DMS153 treated with DMSO at 0.1 percent for 48 hours (cell line): ENCODE measurements around the gene SLC35F4.
"Not testable (repeated sequence)": the region's sequence is repeated elsewhere in the genome, so short reads cannot be mapped to it uniquely, and the experiment has no call there.

Experiments used
- DNase-seq: peaks from one replicate; lab custom pipeline; 2025; ENCODE audit not compliant: unreplicated experiment; lab: John Stamatoyannopoulos, UW

SLC35F4 gene

GRCh38 chr14:57729208-57730187 lies 136.4 kb downstream of the SLC35F4 start:
- DNase-seq, result no peak

GRCh38 chr14:57725399-57726077 lies 140.4 kb downstream of the SLC35F4 start:
- DNase-seq, result no peak

DNA sequence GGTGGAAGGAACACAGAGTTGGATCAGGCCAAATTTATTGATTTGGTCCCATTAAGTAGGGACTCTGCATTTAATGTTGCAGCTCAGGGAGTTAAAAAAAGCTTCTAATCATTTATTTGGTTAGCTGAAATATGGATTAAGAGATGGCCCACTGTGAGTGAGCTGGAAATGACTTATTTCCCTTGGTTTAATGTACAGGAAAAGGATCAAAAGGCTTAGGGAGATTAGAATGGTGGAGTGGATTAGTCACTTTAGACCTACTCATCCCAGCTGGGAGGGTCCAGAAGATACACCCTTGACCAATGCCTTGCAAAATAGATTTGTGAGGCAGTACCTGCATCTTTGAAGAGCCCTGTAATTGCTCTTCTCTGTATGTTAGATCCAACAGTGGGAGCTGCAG lies 143.8 kb downstream of the SLC35F4 start:
- DNase-seq, result not testable (repeated sequence)

GRCh38 chr14:57714487-57714931 lies 151.4 kb downstream of the SLC35F4 start:
- DNase-seq, result no peak

- no peak for DNase-seq
These were observed 153.2 kb downstream of the SLC35F4 start for GRCh38 chr14:57712698-57713097.

DNA sequence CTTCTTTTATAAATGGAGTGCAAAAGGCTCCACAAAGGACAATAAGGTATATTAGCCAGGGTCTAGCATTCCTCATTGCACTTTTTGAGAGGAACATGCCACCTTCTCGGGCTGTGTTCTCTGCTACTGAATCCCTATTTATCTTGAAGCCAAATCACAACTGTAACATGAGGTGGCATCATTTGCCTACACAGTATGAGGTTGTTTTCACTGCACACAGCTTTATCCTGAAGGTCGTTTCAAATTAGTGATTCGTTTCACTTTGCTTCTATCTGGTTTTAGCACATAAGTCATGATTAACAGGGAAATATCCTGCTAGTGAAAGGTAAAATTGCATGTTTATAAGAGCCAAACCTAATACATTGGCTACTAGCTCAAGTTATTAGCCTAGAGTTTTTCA lies 153.8 kb downstream of the SLC35F4 start:
- DNase-seq, result no peak

DNA sequence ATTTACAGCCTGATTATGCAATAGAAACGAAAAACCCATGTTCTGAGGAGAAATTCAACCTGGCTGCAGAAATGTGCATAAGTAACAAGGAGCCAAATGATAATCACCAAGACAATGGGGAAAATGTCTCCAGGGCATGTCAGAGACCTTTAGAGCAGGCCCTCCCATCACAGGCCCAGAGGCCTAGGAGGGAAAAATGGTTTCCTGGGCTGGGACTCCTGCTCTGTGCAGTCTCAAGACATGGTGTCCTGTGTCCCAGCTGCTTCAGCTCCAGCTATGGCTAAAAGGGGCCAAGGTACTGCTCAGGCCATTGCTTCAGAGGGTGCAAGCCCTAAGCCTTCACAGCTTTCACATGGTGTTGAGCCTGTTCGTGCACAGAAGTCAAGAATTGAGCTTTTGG lies 156.0 kb downstream of the SLC35F4 start:
- no peak for DNase-seq

GRCh38 chr14:57709086-57709485 lies 156.8 kb downstream of the SLC35F4 start:
- DNase-seq, result not testable (repeated sequence)

GRCh38 chr14:57707219-57707618 lies 158.7 kb downstream of the SLC35F4 start:
- no peak for DNase-seq

GRCh38 chr14:57704763-57705162 lies 161.1 kb downstream of the SLC35F4 start:
- DNase-seq, result no peak

DNA sequence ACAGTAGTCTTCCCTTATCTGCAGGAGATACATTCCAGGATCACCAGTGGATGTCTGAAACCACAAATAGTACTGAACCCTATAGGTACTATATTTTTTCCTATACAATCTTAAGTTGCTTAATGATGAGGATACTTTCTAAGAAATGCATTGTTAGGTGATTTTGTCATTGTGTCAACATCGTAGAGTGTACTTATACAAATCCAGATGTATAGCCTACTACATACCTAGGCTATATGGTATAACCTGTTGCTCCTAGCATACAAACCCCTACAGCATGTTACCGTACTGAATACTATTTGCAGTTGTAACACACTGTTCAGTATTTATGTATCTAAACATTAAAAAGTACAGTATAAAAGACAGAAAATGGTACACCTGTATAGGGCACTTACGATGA lies 165.9 kb downstream of the SLC35F4 start:
- DNase-seq, result no peak

DNA sequence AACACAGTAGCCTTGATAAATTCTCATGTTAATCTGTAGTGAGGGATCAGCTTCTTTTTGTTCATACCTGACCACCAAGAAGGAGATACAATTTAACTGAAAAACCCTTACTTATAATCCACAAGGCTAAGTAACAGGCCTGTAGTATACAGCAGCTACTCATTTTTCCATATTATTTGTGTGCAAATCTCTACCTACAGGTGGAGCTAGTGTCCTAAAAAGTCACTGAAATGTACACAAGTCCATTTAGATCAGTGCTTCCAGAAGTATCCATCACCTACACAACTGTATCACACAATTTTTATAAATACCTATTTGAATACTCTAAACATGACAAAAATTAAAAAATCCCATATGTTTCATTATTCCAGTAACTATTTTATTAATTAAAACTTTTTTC lies 173.2 kb downstream of the SLC35F4 start:
- DNase-seq, result no peak

DNA sequence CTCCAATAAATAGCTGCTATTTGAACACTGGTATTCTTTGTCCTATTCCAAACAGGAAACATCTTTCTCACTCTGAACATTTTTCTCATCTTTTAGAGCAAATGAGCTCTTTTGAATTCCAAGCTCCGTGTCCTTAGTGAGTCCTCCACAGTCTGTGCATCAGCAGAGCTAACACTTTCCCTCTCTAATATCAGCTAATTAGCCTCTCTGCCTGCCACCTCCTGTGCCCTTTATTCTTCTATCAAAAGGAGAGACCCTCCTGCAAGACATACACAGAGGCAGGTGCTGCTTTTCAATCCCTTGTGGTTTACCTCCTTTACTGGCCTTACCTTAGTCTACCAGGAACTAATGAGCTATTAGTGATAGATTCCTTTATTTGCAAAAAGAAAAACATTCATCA lies 178.5 kb downstream of the SLC35F4 start:
- no peak for DNase-seq

DNA sequence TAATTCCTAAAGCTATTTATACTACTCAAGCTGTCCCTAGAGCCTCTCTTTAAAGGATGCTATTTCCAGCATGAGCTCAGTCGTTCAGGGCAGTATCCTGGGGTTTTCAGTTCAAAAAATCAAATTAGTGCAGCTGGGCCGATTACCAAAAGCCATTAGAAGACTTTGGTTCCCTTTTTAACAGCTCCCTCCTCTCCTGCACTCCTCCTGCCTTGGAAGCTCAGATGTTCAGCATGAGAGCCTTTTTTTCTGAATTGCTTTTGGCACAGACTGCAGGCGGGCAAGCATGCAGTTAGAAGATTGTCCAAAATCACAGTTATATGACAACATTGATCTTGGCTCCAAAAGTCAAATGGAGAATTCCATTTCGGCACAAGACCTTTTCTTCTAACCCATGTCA lies 179.6 kb downstream of the SLC35F4 start:
- no peak for DNase-seq

DNA sequence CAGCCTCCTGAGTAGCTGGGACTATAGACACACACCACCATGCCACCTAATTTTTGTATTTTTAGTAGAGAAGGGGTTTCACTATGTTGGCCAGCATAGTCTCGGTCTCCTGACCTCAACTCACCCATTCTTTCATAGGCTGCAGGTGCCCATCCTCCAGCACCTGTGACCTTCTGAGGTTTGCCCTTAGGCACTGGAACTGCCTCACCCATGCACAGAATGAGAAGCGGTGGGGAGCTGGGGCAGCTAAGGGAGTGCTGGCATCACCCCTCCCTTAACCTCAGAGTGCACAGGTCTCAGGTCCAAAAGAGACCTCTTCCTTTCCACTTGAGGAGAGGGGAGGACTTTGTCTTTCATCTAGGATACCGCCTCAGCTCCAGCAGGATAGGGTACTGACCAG lies 194.9 kb downstream of the SLC35F4 start:
- DNase-seq, result no peak

- no peak for DNase-seq
These were observed 205.7 kb downstream of the SLC35F4 start for GRCh38 chr14:57660208-57660607.

GRCh38 chr14:57659052-57659451 lies 206.8 kb downstream of the SLC35F4 start:
- DNase-seq, result no peak

DNA sequence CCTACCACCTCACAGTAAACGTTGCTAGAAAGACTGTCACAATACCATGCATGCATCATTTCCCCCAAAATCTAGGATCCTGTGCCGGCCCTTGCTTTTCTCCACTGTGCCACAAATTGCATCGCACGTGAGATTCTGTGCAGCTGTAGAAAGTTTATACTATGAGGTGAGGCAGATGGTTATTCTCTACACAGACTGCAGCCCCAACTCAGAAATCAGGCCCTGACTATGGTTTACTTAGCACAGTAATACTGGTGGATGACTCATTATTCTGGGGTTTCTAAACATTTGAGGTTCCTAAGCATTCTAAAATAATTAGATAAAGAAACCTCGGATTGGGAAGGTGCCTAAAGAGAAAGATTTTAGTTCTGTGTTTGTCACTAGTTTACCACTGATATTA lies 208.4 kb downstream of the SLC35F4 start:
- DNase-seq, result no peak

GRCh38 chr14:57656853-57657252 lies 209.0 kb downstream of the SLC35F4 start:
- DNase-seq, result no peak

GRCh38 chr14:57652769-57653168 lies 213.1 kb downstream of the SLC35F4 start:
- no peak for DNase-seq

GRCh38 chr14:57641776-57642175 lies 224.1 kb downstream of the SLC35F4 start:
- no peak for DNase-seq

DNA sequence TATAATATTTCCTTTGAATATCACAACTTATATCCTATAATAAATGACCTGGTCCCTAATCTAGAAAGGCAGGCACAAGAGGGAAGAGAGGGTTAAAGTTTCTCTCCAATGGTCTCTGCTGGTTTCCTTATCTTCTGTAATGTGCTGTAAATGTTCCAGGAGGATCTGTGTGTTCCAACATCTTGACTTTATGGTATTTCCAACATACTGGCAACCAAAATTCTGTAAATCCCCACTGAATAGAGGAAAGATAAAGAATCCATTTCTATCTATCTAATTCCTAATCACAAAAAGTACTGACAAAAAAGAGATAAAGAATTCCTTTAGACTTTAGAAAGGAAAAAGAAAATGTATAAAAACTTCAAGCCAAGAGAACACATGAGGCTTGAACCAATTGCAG lies 225.9 kb downstream of the SLC35F4 start:
- DNase-seq, result no peak
